Aortic smooth muscle cell (primary cell): ENCODE results near the gene GDI1. TPM values are rescaled to one million over a fixed set of nuclear protein-coding genes. Genes with fewer than 3 reads are reported as not detected.

Source experiments
- total RNA-seq: library from RNA; depleted of rRNA; stranded (reverse); fragments of >200 nt; gene quantifications from 2 replicates; pipeline ENCODE4 v1.2.3, GENCODE V29; 2014

The GDI1 gene
- 90.6 and 111 TPM in 2 replicates for total RNA-seq

DNA sequence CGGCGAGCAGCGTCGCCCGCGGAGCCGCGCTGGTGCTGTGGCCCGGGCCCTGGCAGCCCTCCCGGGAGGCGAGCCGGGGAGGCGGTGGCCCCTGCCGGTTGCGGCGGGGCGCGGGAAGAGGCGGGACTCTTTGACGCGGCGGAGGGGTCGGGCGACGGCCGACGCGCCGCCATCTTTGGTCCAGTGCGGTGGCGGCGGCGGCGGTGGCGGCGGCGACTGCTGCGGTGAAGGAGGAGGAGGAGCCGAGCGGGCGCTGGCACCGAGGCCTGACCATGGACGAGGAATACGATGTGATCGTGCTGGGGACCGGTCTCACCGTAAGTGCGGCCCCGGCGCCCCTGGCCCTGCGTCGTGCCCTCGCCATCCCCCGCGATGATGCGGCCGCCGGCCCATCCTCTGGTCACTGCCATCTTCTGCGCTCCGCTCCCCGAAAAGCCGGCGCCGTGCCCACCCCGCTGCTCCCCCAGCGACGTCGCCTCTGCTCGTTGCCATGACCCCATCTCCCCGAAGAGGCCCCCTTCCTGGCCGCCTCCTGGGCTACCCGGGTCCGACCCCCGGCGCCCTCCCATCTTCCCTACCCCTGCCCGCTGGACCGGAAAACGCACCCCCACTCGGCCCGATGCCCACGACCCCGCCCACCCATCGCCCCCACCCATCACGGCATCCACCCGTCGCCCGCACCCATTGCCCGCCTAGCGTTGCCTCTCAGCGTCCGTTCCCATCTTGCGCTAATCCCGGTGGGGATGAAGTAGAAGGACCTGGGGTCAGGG is at the start of gene GDI1:
Gene GDI1 (plus strand): TSS at position 172 of the 770 bp plus-strand sequence. CDS start 101 bp downstream, at position 273.

DNA sequence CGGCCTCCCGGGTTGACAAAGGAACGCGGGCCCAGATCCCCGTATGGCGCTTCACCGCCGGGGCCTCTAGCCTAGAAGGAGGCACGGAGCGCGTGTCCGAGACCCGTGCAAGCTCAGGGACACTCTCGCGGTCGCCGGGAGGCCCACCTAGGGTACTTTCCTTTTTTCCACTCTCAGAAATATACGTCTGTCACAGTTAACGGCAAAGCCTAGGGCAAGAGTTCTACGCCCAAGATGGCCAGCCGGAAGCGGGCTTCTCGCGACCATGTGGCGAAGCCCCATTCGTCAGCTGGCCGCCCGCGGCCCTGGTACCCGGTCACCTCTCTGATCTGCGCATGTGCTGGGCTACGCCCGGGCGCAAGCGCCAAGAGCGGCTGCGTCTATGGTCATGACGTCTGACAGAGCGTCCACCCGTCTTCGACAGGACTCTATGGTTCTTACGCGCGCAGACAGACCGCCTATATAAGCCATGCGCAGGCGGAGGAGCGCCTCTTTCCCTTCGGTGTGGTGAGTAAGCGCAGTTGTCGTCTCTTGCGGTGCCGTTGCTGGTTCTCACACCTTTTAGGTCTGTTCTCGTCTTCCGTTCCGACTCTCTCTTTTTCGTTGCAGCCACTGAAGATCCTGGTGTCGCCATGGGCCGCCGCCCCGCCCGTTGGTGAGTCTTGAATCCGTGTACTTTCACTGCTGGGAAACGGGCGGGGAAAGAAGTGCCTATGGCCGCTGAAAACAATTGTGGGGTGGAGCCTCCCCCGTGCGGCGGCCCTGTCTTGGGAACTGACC is 38.9 kb upstream of the GDI1 start, which contains the start of gene RPL10:
Gene RPL10 (plus strand): TSS at position 490 of the 780 bp plus-strand sequence. CDS start 143 bp downstream, at position 633.

GRCh38 chrX:154409222-154409871 is 27.6 kb upstream of the GDI1 start, which contains the start of gene DNASE1L1:
Gene DNASE1L1, minus strand, starts transcription at chrX:154409254. Its CDS starts 3,686 bp downstream, at chrX:154405568.

DNA sequence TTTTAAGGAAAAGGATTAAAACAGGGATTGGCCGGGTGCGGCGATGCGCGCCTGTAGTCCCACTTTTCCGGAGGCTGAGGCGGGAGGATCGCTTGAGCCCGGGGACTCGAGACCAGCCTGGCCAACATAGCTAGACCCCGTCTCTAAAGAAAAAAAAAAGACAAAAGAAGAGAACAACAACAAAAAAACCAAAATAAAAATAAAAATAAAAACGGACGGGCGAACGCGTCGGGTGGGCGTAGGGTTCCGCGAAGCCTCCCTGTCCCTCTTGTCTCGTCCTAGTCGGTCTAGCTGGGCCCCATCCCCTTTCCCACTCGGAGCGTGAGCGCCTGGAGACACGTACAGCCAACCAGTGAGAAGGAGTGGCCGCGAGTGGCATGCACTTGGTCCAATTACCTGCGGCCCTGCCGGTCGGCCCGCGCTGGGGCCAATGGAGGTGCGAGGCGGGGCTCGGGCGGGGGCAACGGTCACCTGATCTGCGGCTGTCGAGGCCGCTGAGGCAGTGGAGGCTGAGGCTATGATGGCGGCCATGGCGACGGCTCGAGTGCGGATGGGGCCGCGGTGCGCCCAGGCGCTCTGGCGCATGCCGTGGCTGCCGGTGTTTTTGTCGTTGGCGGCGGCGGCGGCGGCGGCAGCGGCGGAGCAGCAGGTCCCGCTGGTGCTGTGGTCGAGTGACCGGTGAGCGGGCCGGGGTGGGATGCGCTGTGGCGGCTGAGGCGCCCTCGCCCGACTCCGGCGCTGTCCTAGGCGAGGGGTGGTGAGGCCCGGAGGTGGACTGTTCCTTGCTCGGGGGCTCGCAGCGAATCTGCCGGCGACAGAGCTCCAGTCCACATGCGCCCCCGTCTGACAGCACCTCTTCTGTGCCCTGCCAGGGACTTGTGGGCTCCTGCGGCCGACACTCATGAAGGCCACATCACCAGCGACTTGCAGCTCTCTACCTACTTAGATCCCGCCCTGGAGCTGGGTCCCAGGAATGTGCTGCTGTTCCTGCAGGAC is 8.5 kb upstream of the GDI1 start, which contains the start of gene ATP6AP1:
Gene ATP6AP1 (plus strand): TSS at position 502 of the 996 bp plus-strand sequence. CDS start 16 bp downstream, at position 518.

DNA sequence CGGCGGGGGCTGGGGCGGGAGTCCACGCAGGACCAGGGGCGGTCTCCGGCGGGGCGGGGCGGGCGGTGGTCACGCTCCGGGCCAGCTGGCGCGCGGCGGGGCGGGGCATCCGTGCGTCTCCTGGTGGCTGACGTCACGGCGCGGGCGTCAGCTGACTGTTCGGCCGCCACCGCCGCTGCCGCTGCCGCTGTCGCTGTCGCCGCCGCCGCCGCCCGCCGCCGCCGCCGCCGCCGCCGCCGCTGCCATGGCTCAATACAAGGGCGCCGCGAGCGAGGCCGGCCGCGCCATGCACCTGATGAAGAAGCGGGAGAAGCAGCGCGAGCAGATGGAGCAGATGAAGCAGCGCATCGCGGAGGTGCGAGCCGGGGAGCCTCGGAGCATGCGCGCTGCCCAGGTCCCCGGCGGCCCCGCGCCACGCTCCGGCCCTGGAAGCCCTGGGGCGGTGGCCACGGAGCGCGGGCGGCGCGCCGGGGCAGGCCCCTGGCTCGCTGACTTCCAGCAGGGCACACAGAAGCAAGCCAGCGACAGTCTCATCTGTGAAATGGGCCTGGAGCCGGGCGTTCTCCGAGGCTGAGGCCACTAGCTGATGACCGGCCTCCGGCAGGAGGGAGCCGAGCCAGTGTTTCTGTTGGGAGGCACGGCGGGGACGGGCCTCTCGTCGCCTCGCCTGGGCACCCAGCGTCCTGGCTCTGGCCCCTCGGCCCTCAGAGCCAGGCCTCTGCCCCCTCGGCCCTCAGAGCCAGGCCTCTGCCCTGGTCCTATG is 7.2 kb downstream of the GDI1 start, which contains the start of gene FAM50A:
Gene FAM50A (plus strand): TSS at position 150 of the 763 bp plus-strand sequence. CDS start 95 bp downstream, at position 245.

GRCh38 chrX:154458116-154458953 is 21.4 kb downstream of the GDI1 start, which contains the start of gene PLXNA3:
Gene PLXNA3, plus strand, starts transcription at chrX:154458281. Its CDS starts 1,903 bp downstream, at chrX:154460184.

GRCh38 chrX:154478728-154479622 is 42.0 kb downstream of the GDI1 start, which contains the start of gene LAGE3:
Gene LAGE3, minus strand, starts transcription at chrX:154479281. Its CDS starts 366 bp downstream, at chrX:154478915.

DNA sequence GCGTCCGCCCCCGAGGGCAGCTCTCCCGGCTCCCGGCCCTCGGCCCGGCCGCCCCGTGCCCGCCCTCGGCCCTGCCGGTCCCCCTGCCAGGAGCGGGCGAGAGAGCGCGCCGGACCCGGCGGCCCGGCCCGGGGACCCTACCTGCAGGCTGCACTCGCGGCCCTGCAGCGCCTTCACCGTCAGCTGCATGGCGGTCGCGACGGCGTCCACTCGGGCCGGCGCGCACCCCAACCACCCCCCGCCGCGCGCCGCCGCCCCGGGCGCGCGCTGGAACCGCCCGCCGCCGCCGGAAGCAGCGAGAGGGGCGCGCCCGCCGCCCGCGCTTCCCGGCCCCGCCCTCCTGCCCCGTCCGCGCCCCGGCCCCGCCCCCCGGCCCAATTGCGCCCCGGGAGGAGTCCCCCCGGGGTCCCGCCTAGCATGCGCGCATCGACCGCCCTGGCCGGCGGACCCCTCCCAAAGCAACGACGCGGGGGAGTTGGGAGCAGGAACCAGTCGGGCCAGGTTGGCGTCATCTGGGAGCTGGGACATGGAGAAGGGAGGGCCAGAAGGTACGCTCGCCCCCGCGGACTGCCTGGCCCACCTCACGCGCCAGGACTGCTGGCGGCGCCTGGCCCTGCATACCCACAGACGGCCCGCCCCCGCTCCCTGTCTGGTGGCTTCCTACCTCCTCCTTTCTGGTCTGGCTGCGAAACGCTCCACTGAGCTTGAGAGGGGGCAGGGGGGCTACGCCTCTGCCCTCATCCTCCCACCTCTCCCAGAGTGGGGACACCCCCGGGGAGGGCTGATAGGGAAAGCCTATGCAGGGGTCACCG is 49.6 kb downstream of the GDI1 start, which contains the start of gene UBL4A:
Gene UBL4A (minus strand): TSS at position 220 of the 812 bp plus-strand sequence. CDS start 31 bp downstream, at position 189.

DNA sequence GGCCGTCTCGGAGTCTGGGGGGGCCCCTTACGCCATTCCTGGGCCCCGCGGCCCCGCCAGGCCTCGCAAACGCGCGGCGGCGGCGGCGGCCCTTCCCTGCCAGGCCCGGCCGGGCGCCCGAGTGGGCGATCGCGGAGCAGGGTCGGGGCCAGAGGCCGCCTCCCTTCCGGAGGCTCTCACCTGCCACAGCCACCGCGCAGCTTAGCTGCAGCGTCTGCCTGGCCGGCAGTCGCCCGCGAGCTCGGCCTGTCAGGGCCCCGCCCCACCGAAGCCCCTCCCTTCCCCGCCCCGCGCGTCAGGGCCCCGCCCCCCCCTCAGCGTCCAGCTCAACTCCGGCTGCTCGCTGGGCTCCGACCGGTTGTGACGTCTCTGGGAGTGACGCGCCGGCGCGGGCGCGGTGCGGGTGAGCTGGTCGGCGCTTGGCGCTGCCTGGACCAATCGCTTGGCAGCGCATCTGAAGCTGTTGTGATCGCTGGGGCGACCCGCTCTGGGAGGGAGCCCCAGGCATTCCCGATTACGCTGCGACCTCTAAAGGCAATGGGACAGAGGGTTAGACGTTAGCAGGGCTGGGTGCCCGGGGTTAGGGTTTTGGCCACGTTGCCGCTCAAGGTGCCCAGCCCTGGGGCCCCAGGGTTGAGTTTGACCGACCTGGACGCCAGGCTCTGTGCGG is 53.6 kb downstream of the GDI1 start, which contains the start of gene SLC10A3:
Gene SLC10A3 (minus strand): TSS at position 216 of the 670 bp plus-strand sequence. CDS start 1,689 bp downstream, outside the sequence.

Other genes starting within 250 kb of the GDI1 start
- gene OPN1MW2, start 217.4 kb upstream of the GDI1 start, total RNA-seq, result not detected in 2 replicates
- gene OPN1MW3, start 179.6 kb upstream of the GDI1 start, total RNA-seq, result not detected in 2 replicates
- not detected in 2 replicates for gene TEX28, start 142.0 kb upstream of the GDI1 start, total RNA-seq
- not detected in 2 replicates for gene TKTL1, start 141.4 kb upstream of the GDI1 start, total RNA-seq
- 2,321 and 2,651 TPM in 2 replicates for gene FLNA, start 62.5 kb upstream of the GDI1 start, total RNA-seq
- 24.4 and 27.7 TPM in 2 replicates for gene EMD, start 57.9 kb upstream of the GDI1 start, total RNA-seq
- 2,053 and 2,384 TPM in 2 replicates for gene RPL10, start 38.8 kb upstream of the GDI1 start, total RNA-seq
- 128 and 141 TPM in 2 replicates for gene DNASE1L1, start 27.9 kb upstream of the GDI1 start, total RNA-seq
- gene TAFAZZIN, start 25.6 kb upstream of the GDI1 start, total RNA-seq, result 13.3 and 16.0 TPM in 2 replicates
- 55.6 and 70.9 TPM in 2 replicates for gene ATP6AP1, start 8.5 kb upstream of the GDI1 start, total RNA-seq
- 107 and 133 TPM in 2 replicates for gene FAM50A, start 7.0 kb downstream of the GDI1 start, total RNA-seq
- gene PLXNA3, start 21.1 kb downstream of the GDI1 start, total RNA-seq, result 20.3 and 22.1 TPM in 2 replicates
- gene LAGE3, start 42.1 kb downstream of the GDI1 start, total RNA-seq, result 14.2 and 20.3 TPM in 2 replicates
- 35.7 and 43.7 TPM in 2 replicates for gene UBL4A, start 49.5 kb downstream of the GDI1 start, total RNA-seq
- 15.9 and 16.5 TPM in 2 replicates for gene SLC10A3, start 53.5 kb downstream of the GDI1 start, total RNA-seq
- gene FAM3A, start 79.1 kb downstream of the GDI1 start, total RNA-seq, result 29.7 and 31.0 TPM in 2 replicates
- gene G6PD, start 109.7 kb downstream of the GDI1 start, total RNA-seq, result 73.5 and 79.2 TPM in 2 replicates
- 13.6 and 13.8 TPM in 2 replicates for gene IKBKG, start 110.5 kb downstream of the GDI1 start, total RNA-seq
- gene CTAG1A, start 148.0 kb downstream of the GDI1 start, total RNA-seq, result not detected in 2 replicates
- gene CTAG1B, start 182.1 kb downstream of the GDI1 start, total RNA-seq, result not detected in 2 replicates
- not detected in 2 replicates for gene CTAG2, start 216.4 kb downstream of the GDI1 start, total RNA-seq